ENCODE measurements around the gene ZDHHC17.
A peak's percentile ranks its signal among the peaks of the same experiment; 100 is the strongest.

ZDHHC17 gene

DNA sequence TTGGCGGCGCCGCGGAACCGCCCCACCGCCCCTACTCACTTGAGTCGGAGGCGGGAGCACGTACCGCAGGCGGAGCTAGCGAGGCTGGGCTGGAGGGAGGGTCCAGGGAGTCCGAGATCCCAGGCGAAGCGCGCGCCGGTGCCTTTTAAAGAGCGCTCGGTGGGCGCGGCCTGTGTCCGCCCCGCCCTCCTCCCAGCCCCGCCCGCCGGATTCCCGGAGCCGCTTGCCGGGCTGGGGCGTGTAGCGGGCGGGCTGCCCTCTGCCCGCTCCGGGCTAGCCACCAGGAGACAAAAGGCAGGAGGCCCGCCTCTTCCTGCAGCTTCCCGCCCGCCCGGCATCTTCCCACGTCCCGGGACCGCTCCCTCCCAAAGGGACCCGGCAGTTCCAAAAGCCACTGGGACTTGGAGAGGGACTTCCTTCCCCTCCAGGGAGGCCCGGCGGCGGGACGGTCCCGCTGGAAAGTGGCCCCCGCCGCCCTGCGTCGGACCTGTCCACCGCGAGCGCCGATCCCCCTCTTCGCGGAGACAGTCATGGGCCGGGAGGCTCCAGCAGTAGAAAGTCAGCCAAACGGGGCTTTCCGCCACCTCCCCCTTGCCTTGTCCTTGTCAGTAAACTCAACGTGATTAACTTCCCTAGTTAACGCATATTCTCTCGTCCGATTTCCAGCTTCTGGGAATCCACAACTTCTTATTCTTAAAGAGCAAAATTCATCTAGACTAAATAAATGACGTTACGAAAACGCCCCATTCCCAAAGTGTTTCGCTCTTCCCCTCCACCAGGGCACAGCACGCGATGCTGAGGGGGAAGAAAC, 115.2 kb downstream of the ZDHHC17 start, which contains the start of gene CSRP2:
TSS of gene CSRP2 (minus strand) at position 121 of the 811 bp plus-strand sequence. CDS start 12,759 bp downstream, outside the sequence.
- peak; percentile 30 for DNase-seq

DNA sequence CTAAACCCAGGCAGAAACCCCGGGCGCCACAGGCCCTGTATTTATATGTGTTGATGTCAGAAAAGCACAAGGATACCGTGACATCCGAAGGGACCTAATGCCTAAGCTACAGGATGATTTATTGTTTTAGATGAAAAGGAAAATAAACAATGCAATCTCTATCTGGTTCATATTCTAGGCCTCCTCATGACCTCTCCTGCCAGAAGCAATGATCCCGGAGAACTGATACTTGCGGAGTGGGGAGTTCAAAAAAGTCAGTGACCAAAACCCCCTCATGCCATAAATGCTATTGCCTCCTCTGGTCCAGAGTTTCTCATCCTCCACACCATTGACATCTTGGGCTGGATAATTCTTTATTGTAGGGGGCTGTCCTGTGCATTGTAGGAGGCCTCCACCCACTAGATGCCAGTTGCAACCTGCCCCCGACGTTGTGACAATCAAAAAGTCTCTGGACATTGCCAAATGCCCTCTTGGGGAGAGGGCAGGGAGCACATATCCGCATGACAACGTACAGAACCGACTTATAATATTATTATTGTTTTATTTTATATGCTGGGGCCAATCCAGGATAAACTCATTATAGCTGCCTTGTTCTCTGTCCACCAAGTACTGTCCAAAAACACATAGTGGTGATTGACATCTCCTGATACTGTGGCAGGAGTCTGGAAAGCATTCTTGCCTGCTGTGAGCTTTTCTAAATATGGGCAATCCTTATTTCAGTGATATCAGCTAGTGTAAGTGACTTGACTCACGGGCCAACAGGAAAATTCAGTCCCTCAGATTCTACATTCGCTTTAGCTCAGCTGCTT, 116.0 kb downstream of the ZDHHC17 start:
- no peak for DNase-seq

DNA sequence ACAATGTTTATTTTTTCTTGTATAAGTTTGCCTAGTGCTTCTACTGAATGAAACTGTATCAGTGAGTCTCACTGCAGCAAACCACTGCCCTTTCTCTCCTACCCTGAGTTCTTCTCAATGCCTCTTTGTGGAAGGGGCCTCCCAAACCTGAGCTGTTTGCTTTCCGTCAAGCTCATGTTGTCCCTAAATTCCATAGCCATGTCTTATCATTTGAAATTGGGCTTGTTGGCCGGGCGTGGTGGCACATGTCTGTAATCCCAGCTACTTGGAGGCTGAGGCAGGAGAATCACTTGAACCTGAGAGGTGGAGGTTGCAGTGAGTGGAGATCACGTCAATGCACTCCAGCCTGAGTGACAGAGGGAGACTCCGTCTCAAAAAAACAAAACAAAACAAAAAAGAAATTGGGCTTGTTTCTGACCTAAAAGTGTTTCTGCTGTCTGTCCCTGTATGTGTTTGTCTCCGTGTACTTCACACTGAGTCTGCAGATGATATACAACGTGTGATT, 116.7 kb downstream of the ZDHHC17 start:
- DNase-seq = no peak

DNA sequence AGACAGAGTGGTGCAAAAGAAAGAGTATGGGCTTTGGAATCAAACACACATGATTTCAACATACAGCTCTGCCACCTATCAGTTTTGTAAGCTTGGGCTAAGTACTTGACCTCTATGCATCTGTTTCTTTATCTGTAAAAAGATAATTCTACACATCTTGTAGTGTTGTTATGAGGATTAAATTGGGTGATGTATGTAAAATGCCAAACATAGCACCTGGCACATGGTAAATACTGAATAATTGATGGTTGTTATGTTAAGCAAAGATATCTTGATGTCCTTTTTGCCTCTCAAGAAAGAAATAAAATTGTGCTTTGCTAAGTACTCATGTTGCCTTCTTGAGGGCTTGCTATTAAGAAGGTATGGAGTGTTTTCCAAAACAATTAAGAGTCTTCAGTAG, 117.2 kb downstream of the ZDHHC17 start:
- DNase-seq = no peak

DNA sequence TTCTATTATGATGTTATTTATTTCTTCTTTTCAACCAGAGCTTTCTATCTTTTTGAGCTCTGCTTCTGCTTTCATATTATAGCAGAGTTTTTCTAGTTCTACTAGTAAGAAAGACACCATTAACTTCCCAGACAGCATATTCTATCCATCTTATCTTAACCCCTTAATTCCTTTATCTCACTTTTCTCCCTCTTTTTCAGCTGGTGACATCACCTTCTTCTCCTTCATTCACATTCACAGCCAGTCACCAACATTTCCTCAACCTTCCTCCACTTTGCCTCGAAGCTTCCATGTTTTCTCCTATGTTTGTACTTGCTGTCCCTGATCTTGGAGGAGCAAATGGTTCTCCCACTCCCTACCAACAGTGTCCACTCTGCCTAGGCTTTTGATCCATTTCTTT, 118.5 kb downstream of the ZDHHC17 start:
- no peak for DNase-seq

DNA sequence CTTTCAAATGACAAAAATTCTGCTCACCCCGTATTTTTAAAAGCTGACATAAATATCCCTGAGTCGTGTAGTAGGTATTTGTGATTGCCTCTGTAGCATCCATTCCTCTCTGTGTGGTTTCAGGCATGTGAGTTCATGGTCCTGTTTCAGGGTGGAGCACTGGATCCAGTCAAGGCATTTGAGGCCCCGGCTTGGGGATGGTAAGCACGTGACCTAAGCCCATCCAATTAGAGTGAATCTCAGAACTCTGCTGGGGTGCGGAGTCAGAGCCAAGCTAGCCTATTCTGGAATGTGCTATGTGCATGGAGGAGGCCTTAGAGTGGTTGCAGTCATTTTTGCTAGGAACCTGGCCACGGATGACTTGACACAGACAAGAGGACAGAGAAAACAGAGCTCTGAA, 119.2 kb downstream of the ZDHHC17 start:
- no peak for DNase-seq

DNA sequence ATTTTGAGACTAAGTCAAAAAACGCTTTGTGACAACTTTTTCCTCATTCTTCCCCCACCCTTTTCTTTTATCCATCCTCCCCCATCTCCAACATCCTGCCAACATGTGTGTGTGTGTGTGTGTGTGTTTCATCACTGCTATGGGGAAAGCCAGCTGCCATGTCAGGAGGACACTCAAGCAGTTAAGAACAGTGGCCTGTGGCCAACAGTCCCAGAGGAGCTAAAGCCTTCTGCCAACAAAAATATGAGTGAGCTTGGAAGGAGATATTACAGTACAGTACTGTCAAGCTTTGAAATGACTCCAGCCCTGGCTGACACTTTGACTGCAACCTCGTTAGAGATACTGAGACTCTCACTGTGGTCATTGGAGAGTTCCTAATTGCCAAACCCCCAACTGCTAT, 119.9 kb downstream of the ZDHHC17 start:
- no peak for DNase-seq

DNA sequence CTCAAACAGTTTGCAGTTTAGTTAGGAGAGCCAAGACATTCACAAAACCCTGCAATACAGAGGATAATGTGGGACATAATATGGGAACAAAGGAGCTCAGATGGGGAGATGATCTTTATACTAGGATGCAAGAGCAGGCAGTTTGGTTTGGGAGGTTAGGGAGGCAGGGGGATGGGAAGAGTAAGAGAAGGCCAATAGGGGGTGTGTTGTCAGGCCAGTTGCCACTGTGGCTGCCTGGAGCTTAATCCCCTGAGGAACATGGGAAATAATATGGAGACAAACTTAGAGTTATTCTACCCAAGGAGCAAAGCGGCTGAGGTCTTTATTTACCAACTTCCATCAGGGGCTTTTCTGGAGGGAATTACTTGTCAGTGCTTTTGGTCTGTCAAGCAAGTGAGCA, 124.9 kb downstream of the ZDHHC17 start:
- DNase-seq = no peak

DNA sequence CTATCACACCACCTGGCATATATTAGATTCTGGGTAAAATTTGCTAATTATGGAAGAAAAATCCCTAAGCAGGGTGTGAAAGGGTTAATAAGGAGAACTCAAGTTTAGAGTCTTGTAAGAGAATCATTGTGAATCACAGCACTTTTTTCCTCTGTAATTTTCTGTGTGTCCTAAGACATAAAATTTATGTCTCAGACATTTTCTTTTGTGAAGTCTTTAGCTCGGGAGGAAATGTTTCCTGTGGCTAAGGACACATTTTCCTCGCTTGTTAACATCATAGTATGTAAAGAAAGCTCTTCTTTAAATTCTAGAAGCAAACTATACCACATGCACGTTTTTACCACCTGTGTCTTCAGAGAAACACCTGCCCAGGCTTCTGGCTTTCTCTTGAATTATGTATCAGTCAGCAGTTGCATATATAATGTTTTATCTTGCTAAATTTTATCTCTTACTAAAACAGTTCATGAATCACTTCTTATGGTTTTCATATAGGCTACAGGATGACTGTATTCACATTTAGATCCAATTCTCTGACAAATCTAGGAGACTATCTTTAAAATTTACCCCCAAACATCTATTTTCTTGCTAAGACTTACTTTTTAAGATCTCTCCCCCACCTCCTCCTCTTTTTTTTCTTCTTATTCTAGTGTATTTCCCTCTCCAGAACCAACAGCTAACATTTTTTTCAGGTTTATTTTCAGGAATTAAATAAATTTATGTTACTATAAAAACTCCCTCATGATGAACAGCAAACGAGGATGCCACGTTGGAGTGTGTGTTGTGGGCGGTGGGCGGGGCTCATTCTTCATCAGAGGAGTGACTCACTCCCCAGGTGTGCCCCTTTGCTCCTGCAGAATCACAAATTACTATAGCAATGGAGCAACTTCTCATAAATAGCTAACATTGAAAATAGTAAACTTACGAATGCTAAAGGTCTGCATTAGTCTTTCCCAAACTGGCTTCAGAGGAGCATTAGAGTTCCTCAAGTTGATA, 126.5 kb downstream of the ZDHHC17 start:
- DNase-seq = no peak

DNA sequence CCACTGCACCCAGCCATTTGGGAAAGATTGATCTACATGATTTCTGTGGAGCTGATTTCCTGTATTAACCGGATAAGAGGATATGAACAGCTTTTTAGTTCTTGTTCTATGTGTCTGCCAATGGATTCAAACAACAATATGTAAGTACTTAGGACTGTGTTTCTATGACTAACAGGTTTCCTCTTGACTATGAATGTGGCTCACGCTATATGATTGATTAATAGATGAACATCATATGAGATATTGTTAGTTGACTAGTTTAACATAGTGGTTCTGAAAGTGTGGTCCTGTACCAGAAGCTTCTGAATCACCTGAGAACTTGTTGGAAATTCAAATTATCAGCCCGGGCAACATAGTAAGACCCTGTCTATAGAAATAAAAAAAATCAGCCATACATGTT, 127.7 kb downstream of the ZDHHC17 start:
- DNase-seq = no peak

DNA sequence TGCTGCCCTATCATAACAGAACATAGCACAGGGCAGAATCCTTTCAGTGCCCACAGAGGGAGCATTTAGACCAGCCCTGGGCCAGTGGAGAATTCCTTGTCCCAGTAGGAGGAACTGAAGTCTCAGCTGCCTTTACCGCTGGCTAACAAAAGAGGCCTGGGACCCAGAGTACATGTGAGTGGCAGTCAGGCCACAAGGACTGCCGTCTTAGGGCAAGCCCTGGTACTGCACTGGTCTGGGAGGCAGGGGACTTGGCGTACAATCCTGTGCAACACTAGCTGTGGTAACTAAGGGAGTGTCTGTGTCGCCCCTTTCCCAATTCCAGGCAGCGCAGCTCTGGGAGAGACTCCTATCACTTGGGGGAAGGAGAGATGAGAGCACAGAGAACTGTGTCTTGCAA, 131.9 kb downstream of the ZDHHC17 start:
- DNase-seq = no peak

DNA sequence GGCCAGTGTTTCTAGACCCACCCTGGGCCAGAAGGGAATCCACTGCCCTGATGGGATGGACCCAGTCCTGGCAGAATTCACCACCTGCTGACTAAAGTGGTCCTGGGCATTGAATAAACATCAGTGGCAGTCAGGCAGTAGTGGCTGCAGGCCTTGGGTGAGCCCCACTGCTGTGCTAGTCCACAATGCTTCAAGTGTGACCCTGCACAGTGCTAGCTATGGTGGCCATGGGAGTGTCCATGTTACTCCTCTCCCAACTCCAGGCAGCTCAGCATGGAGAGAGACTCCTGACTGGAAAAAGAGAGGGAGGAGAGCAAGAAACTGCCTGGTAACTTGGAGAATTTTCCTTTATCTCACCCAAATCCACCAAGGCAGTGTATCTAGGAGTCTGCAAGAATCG, 132.4 kb downstream of the ZDHHC17 start:
- no peak for DNase-seq

DNA sequence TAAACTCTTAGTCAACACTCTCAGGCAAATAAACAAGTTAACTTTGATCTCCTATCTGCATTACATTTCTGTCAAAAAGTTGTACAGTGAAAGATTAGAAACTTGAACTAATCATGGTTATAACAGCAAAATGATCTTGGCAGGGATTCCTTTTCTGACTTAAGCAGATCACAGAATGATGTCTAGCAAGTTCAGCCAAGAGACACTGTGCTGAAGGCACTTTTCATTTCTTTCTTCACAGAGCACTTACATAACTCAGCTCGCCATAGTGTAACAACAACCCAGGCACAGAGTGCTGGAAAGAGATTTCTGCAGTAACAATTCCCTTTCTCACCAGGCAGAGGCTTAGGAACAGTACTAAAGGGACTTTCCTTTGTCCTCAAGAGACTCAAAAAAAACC, 134.5 kb downstream of the ZDHHC17 start:
- DNase-seq = no peak

DNA sequence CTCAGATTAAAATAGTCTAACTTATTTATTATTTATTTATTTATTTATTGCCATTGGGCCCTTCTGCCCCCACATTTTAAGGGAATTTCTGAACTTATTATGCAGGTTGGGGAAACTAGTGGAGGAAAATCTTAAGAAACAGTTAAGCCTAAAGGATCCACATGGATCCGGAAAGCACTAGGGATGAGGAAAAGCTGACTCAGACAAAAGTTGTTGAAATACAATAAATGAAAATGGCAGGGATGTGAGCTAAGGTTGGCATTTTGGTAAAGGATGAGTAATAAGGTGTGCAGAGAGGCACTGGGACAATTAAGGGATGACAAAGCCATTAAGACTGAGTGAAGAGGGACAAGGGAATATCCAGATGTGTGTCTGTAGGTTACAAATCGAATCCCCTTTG, 135.6 kb downstream of the ZDHHC17 start:
- DNase-seq = no peak

DNA sequence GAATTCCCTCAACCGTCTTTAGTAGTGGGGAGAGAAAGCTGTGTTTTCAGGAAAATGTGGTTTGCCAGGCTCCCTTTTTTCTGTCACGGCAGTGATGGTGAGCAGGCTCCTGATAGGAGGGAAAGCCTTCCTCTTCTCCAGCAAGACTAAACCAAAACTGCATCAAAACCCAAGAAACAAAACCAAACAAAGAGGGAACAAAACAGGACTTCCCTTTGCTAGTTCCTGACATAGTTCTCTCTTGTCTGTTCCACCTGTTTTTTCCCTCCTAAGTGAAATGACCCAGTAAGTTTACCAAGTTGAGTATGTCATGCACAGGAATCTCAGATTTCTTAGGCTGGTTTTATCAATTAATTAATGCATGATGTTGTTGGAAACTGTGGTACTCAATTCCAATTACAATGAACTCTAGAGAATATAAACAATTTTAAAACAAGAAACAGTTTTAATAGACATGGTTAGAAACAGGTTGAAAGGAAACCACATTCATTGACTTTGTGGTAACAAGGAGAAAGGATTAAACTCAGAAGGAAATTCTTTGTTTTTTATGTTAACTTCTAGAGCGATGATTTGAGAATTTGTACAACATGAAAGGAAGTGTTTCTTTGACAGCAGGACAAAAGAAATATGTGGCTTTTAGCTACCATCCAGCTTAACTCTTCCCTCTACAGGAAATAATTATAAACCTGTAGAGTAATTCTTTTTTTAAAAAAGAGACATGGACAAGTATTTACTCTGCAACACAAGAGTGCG, 137.9 kb downstream of the ZDHHC17 start:
- DNase-seq = no peak
